ENCODE data around the gene GPR152.

DNA sequence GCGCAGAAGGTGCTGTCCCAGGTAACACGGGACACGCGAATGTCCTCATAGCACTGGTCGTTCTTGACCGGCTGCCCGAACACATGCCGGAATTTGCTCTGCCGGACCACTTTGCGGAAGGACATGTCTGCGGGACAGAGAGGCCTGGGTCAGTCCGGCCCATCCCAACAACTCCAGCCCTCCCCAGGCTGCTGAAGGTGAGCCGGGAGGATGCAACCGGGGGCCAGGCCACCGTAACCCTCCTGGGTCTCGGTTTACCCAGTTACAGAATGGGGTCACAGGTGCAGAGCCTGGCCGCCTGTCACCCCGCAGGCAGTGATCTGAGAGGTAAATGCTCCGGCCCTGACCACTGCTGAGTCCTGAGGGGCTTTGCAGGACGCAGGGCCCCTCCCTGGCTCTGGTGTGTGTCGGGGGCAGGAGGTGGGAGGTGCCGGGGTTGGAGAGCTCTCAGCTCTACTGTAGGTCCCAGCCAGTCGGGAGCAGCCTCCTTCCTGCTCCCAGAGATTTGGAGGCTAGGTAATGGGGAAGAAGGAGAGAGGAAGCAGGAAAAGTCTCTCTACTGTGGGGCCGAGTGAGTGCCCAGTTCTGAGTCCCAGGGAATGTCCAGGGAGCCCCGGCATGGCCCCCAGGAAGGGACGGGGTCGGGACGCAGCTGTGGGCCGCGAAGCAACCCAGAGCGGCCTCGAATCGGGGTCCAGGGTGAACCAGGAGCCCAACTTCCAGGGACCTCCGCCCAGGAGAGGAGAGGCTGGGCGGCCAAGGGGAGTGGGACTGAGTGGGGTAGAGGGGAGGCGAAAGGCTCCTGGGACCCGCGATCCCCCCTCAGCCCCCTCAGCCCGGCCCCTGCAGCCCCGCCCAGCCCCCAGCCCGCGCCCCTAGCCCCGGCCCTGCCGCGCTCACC is 9.8 kb downstream of the GPR152 start:
- TF ChIP-seq POLR2A (IDR thresholded peaks at IDR 0.05) = no peak
- TF ChIP-seq, protein P1, sequence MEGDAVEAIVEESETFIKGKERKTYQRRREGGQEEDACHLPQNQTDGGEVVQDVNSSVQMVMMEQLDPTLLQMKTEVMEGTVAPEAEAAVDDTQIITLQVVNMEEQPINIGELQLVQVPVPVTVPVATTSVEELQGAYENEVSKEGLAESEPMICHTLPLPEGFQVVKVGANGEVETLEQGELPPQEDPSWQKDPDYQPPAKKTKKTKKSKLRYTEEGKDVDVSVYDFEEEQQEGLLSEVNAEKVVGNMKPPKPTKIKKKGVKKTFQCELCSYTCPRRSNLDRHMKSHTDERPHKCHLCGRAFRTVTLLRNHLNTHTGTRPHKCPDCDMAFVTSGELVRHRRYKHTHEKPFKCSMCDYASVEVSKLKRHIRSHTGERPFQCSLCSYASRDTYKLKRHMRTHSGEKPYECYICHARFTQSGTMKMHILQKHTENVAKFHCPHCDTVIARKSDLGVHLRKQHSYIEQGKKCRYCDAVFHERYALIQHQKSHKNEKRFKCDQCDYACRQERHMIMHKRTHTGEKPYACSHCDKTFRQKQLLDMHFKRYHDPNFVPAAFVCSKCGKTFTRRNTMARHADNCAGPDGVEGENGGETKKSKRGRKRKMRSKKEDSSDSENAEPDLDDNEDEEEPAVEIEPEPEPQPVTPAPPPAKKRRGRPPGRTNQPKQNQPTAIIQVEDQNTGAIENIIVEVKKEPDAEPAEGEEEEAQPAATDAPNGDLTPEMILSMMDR (IDR thresholded peaks at IDR 0.05) = no peak
